NCI-H2196 treated with DMSO at 0.1 percent for 48 hours (cell line): ENCODE results near the gene ROPN1.
"Not testable (repeated sequence)": the region's sequence is repeated elsewhere in the genome, so short reads cannot be mapped to it uniquely, and the experiment has no call there.

Experiments used
- DNase-seq: peaks from one replicate; lab custom pipeline; 2025; ENCODE audit not compliant: unreplicated experiment; lab: John Stamatoyannopoulos, UW

ROPN1 gene

DNA sequence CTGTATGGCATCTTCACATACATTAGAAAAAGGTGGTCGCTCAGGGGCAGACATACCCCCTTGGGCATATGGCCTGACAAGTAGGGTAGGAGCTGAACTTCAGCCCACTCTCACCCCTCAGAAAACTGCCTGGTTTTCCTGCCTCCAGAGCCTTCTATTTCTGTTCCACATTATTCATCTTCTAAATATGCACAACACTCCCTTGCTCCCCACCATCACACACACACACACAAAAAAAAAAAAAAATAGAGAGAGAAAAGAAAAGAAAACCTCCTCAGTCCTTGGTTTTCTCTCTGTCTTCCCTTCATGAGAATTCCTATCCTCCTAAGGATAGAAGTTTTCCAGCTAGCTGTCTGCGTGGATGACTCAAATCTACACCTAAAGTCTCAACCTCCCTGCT, 5.6 kb upstream of the ROPN1 start:
- no peak for DNase-seq

DNA sequence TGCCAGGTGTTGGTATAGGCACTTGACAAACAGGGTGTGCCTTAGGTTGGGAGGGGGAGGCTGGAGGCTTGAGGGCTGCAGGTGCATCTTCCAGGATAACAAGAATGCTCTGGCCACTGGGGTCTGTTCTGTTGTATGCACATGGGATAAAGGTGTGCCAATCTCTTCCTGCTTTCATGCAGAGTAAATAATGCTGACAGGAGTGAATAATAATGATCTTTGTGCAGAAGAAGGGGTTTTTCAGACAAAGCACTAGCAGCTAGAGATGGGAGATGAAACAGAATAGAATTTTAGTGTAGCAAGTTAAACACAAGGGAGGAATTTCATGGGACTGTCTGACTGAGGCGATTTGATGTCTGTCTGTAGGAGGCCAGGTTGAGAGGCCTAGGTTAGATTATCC, 1.9 kb upstream of the ROPN1 start:
- DNase-seq: no peak

- no peak for DNase-seq
Measured at GRCh38 chr3:123986427-123986826, 5.5 kb downstream of the ROPN1 start.

- DNase-seq: no peak
Measured at GRCh38 chr3:123984957-123985356, 7.0 kb downstream of the ROPN1 start.

GRCh38 chr3:123984350-123984749, 7.6 kb downstream of the ROPN1 start:
- no peak for DNase-seq

GRCh38 chr3:123981317-123981716, 10.6 kb downstream of the ROPN1 start:
- not testable (repeated sequence) for DNase-seq

DNA sequence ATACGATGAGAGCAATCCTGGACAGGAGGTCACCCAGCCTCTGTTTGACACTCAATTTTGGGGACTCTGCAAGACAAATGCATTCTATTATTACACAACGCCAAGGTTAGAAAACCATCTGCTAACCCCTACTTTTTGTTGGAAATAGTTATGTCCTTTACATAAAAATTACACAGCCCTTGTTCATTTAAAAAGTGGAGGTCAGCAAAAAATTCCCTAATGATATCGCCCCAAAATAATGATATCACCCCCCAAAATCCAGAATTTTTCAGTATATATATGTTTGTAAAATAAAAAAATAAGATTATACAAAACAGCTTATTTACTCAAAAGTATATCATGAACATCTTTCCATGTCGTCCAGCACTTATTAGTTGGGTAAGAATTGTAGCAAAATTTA, 11.4 kb downstream of the ROPN1 start:
- DNase-seq: no peak

DNA sequence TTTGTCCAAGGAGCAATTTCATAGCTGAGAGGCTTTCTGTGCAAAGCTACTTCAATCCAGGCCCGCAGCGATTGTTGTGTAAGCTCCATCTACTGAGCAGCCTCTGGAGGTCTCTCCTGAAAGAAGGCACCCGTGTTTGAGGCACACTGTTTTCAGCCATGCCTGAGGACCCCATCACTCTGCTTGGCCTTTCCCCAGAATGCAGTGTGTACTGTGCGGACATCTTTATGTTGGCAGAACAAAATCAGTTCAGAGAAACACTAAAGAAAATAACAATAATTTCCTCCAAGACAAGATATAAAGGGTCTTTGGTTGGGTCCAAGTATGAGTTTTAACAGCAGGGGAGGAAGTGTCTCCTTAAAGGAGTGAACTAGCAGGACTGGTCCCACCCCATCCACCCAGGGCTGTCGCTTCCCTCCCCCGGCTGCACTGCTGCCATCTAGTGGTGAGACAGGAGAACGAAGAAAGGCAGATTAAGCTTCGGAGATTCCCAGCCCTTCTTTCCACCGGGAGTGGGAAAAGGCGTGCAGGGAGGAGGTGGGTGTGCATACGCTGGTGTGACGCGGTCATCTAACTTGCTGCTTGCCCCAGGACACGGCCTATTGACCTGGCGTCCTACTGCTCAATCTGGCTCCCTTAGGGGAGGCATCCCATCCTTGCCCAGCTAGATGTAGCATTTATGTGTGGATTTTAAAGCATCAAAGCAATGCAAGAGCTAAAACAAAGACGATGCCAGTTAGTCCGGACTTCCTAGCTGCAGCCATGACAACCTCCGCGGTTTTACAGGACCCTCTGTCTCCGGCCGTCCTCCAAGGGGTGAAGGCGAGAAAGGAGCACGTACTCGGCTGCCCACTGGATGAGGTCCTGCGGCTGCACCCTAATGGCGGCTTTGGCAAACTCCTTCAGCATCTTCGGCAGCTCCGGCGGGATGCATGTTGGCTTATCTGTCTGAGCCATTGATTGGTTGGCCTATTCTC, 12.1 kb downstream of the ROPN1 start:
- DNase-seq: not testable (repeated sequence)

DNA sequence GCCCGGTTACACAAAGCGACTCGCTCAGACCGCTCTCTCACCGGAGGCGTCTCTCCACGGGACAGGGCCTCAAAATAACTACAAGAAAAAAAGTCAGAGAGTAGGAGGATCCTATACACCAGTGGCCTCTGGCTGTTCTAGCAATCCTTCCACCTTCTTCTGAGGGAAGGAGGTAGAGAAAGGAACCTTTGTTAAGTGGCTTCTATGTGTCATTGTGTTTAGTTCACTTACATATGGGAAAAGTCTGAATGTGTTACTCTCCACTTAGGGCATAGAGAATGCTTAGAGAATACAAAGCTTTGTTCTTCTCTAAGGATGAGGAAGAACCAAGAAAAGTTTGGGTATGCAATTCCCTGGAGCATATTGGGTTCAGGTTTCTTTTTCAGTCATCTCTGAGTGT, 15.0 kb downstream of the ROPN1 start:
- DNase-seq: not testable (repeated sequence)

GRCh38 chr3:123976181-123976898, 15.6 kb downstream of the ROPN1 start:
- not testable (repeated sequence) for DNase-seq

DNA sequence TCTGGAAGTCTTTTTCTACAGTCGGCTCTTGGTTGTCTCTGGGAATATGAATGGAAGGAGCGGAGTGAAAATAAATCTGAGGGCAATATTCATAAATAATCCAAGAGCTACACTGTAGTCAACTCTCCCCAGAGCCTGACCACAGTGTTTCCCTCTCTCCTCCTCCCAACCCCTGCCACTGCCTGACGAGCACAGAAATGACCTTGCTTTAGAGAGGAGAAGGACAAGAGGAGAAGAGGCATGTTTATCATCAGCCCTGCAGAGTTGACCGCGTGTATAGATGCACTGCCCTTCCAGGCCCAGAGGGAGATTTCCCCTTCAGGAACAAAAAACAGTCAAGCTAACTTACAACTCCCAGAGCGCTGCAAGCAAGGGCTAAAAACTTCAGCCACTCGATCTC, 16.9 kb downstream of the ROPN1 start:
- not testable (repeated sequence) for DNase-seq

DNA sequence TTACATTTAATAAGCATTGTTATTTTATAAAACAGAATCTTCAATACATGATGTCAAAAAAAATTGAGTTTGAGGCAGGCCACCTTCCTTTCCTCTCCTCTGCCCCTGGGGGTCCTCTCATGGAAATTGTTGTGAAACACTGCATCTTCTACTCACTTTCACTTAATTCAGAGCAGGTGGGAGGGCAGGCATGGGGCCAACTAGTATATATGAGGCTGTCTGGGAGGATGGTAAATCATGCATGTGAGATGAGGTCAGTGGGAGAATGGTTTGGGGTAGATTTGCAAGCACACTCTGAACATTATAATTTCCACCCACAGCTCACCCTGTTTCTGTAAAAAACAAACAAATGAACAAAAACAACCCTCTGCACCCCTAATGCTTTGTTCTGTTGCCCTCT, 20.5 kb downstream of the ROPN1 start:
- no peak for DNase-seq

GRCh38 chr3:123967260-123967659, 24.7 kb downstream of the ROPN1 start:
- DNase-seq: not testable (repeated sequence)

DNA sequence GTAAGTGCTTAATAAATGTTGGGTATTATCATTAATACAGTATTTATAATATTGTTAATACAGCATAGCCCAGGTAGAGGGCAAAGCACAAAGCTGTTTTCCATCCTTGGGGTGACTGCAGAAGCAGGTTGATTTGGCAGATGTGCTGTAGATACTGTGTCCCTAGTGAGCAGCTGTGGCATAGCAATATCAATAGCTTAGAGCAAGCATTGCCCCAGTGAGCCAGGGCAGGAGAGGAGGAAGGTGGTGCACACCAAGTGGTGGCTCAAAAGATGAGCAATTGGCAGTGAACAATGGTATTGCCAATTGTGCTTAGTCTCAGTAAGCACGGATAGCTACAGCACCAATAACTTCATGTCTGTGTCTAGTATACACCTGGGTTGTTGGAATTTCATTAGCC, 25.1 kb downstream of the ROPN1 start:
- not testable (repeated sequence) for DNase-seq

DNA sequence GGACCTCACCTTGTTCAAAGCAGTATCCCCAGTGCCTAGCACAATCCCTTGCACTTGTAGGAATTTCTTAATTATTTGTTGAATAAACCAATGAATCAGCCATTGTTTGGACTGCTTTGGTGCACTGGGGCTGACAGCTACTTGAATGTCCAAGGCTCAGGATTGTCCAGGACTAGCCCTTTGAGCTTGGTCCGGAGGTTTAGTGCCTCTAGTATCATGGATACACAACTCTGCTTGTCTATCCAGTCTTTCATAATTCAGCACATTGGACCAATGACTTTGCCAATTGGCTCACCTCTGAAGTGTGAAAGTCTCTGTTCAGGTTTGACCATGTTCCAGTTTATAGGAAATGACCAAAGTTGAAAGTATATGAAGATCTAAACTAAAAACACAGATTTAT, 27.1 kb downstream of the ROPN1 start:
- not testable (repeated sequence) for DNase-seq

DNA sequence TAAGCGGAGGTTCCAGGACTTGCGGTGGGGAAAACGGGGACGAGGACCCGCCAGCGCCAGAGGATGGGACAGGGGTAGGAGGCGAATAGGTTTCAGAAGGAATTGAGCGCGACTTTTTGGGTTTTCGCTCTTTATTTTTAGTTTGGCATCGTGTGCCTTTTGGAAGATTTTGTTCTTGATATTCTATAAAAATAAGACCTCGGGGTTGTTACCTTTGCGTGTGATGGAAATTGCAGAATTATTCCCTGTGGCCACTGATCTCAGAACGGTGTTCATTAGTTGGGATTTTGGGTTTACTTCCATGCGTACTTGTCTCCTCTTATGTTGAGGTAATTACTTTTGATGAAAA, 30.4 kb downstream of the ROPN1 start:
- no peak for DNase-seq

- DNase-seq: peak; percentile 98
Measured at GRCh38 chr3:123960781-123961507, 31.0 kb downstream of the ROPN1 start, which contains the start of gene CCDC14. Gene CCDC14, minus strand, starts transcription at chr3:123961229. Its CDS starts 56 bp downstream, at chr3:123961173.

DNA sequence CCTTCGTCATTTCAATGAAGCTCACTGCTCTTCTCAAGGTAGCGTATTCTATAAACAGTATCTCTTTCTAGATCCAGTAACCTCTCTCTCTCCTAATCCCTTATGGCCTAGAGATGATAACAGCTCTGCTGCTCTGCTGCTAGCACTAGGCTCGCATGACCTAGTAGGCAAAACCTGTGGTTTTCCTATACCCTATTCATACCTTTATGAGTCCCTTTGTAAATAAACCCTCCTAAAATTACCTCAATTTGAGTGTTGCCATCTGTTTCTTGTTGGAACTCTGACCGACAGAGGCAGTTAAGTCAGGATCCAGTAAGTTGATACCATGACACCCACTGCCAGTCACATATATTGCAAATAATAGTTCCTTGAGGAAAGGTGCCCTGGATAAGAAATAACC, 38.2 kb downstream of the ROPN1 start:
- DNase-seq: peak; percentile 72

DNA sequence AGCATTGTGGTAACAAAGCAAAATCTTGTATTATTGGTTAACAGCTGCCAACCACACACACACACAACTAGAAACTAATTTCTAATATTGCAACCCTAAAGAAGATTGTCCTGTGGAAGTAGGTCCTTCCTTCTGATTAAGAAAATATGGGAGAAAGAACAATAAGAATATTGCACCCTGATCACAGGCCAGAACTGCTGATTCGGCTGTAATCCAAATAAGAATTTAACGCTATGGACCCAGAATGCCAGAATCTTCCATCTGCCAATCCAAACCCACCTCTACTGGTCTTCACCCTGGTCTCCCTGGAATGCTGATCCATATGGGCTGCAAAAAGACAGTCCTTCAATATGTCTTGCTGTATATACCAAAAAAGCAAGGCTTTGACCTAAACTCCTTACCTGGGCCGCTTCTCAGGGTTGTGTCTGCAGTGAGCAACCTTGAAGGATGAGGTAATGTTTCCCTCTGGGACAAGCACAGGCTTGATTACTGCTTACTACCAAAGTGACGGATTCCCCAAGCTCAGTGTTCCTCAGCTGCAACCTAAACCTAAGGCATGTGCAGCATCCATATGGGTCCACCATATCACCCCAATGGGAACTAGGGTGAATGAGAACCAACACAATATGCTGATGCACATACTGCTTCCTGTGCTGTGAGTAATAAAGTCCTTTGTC, 38.9 kb downstream of the ROPN1 start:
- DNase-seq: no peak

DNA sequence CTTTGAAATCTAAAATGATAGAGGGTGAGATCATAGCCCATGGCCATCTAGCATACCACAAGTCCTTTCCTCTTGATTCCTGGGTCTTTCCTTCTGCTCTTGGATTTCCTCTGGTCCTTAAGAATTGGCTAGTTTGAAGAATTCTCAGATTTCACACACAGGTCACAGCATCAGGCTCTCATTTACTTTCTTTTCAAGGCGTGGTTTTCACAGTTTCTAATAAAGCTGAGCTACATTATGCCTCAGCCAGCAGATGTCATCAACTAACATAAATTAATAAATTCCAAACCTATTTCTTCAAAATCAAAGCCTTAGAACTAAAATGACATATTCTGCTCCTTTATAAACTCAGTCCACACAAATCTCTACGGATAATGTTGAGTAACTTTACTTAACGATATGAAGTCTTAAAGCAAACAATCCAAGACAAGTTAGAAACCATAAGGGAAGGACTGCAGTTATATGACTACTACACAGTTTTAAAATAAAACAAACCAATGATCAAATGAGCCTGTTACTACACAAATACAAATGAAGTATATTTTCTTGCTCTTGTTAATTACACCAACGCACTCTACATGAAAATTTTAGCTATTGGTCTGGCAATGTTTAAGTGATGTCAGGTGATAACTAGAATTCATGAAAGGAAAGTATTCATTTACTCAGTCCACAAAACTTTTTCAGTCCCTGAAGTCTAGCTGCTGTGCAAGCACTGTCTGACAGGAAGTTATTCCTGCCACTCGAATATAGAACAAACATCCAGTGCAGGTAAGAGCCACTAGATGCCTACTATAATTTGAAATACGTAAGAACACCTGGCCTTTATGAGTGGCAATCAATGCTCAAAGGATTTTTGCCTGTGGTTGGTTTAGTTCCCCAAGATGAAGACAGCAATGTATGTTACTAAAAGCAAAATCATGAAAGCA, 40.1 kb downstream of the ROPN1 start:
- peak; percentile 73 for DNase-seq
